ENCODE data around the gene DPF3.
A peak's percentile ranks its signal among the peaks of the same experiment; 100 is the strongest.

The DPF3 gene

DNA sequence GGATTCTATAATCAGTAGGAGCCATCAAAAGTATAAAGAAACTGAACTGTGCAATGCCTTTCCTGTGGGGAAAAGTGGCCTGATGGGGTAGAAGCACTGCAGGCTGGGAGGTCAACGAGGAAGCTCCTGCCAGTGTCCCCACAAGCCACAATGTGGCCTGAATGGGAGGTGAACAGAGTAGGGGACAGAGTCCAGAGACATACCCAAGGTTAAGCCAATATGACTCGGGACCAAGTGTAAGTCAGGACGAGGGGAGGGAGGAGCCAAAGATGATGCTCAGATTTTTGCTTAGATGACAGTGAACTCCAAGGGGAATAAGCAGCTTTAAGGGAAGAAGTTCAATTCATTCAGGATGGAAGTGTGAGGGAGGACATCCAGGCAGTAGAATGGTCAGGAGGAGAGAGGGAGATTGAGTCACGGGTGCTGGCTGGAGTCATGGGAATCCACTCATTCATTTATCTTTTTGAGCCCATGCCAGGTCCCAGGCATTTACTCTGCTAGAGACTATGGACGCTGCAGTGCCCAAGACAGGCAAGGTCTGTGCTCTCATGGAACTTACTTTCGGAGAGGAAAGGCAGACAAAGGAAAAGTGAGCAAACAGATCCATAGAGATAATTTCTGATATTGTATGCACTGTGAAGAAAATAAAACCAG lies 29.1 kb downstream of the DPF3 start:
- TF ChIP-seq, protein P1, sequence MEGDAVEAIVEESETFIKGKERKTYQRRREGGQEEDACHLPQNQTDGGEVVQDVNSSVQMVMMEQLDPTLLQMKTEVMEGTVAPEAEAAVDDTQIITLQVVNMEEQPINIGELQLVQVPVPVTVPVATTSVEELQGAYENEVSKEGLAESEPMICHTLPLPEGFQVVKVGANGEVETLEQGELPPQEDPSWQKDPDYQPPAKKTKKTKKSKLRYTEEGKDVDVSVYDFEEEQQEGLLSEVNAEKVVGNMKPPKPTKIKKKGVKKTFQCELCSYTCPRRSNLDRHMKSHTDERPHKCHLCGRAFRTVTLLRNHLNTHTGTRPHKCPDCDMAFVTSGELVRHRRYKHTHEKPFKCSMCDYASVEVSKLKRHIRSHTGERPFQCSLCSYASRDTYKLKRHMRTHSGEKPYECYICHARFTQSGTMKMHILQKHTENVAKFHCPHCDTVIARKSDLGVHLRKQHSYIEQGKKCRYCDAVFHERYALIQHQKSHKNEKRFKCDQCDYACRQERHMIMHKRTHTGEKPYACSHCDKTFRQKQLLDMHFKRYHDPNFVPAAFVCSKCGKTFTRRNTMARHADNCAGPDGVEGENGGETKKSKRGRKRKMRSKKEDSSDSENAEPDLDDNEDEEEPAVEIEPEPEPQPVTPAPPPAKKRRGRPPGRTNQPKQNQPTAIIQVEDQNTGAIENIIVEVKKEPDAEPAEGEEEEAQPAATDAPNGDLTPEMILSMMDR (IDR thresholded peaks at IDR 0.05; ENCODE audit: low read depth, low read length, missing control alignments) = no peak
- DNase-seq (ENCODE audit: low read depth) = no peak
- H3K4me3 ChIP-seq (ENCODE audit: low read depth, low read length) = no peak overlapping the region
- in situ Hi-C loops (cut with HindIII; ENCODE audit: low sequenced_read_pairs) = no loop called here

DNA sequence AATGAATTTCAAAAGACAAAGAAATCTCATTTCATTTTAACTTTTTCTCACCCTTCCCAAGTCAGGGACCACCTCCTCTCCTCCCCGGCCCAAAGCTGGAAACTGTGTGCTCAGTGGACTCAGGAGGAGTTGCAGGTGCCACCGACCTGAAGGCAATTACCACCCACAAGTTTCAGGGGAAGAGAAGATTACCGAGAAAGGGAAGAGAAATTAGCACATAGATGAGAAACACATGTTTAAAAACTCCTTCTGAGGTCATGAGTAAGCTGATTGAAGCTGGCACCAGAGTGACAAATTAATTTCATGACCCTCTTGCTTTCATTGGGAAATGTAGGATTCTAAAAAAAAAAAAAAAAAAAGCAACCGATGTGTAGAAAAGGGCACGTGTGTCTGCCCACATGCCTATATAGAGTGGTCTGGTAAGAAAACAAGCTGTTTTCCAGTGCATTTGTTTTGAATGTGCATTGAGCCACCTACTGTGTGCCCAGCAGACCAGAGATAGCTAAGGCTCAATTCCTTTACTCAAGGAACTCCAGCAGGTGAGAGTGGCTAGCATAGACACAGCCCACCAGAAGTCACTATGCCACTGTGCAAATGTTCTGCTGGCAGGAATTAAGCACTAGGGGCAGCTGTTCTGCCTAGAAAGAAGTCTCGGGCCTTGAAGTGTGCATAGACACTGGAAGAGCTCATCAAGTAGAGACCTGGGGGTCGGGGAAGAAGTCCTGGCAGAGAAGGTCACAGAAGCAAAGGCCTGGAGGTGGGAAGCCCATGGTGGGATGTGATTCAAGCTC lies 30.5 kb downstream of the DPF3 start:
- H3K4me3 ChIP-seq (ENCODE audit: low read depth, low read length) = no peak overlapping the region
- DNase-seq (ENCODE audit: low read depth) = no peak
- in situ Hi-C loops (cut with HindIII; ENCODE audit: low sequenced_read_pairs) = no loop called here
- TF ChIP-seq, protein P1 (IDR thresholded peaks at IDR 0.05; ENCODE audit: low read depth, low read length, missing control alignments) = no peak

DNA sequence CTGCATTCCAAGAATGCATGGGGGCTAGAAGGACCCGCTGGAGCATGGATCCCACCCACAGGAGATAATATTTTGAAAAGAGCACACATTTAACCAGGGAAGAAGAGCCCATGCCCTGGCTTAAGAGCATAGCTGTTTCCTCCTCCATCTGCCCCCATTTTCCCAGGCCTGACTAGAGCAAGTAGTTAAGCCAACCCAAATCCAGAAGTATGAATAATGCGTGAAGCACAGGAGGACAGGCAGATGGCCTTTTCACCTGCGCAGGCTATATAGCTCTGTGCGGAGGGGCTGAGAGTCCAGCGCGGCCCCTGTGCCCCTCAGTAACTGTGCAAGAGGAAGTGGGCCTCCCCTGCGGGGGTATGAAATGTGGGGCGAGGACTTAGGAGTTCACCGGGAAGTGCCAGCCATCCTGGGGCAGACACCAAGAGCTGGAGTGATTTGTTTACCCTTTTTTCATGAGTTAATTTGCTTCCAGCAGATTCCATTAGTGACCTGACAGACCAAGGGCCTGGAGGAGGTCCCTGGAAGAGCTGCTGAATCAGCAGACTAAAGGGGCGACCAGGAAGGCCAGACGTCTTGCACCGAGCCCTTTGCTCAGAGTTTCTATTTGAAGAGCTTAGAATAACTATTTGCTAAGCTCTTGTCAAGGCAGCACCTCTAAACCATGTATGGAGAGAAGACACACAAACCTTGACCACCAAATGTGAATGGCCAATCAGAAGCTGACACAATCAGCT lies 37.2 kb downstream of the DPF3 start:
- TF ChIP-seq, protein P1 (IDR thresholded peaks at IDR 0.05; ENCODE audit: low read depth, low read length, missing control alignments) = no peak
- in situ Hi-C loops (cut with HindIII; ENCODE audit: low sequenced_read_pairs) = no loop called here
- H3K4me3 ChIP-seq (ENCODE audit: low read depth, low read length) = no peak overlapping the region
- DNase-seq (ENCODE audit: low read depth) = no peak

DNA sequence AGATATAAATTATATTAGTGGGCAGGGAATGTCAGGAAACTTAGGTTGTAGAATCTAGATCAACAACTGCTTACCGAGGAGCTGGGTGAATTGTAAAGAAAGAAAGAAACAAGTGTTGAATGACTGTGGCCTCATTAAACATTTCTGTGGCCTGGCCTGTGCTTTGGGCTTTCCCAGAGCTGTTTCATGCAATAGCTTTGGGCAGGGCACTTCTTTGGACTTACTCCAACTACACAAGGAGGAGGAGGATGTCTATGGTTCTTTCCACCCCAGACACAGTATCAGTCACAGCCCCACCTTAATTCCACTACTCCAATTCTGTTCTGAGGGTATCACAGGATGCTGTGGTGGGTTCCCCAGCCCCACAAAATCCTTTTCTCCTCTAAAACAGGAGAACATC lies 38.0 kb downstream of the DPF3 start:
- in situ Hi-C loops (cut with HindIII; ENCODE audit: low sequenced_read_pairs) = no loop called here
- DNase-seq (ENCODE audit: low read depth) = peak; percentile 46
- H3K4me3 ChIP-seq (ENCODE audit: low read depth, low read length) = no peak overlapping the region
- TF ChIP-seq, protein P1 (IDR thresholded peaks at IDR 0.05; ENCODE audit: low read depth, low read length, missing control alignments) = no peak

DNA sequence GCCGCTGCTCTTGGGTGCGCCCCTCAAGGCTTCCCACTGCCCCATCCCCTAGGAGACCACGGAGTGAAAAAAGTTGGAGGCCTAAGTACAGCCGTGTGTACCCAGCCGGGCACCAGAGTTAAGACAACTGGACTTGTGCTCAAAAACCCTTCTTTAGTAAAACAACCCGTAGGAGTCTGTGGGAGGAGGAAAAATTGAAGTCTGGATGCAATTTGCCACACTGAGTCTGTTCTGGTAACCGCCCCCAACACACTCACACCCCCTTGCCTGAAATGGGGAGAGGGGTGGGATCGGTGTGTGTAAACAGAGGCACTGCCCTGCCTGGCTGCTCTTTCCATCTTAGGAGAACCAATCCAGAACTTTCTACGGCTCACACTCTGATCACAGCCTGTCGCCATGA lies 41.7 kb downstream of the DPF3 start:
- DNase-seq (ENCODE audit: low read depth) = no peak
- no peak overlapping the region for H3K4me3 ChIP-seq (ENCODE audit: low read depth, low read length)
- TF ChIP-seq, protein P1 (IDR thresholded peaks at IDR 0.05; ENCODE audit: low read depth, low read length, missing control alignments) = no peak
- in situ Hi-C loops (cut with HindIII; ENCODE audit: low sequenced_read_pairs) = no loop called here

DNA sequence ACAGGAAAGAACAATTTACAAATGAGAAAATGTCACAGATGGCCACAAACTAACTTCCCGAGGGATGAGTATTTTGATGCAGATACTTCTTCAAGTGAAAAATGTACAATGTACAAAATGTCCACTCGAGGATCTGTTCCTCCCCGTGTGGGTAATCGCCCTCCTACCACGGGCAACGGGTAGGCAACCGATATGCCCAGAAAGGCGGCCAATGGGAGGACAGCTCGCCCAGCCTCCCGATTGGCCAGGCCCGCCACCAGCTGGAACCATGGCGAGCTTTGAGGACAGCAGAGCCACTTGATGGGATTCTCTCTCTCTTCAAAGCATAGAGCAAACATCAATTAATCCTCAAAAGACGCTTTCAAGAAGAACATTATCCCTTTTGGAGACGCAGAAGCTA lies 42.3 kb downstream of the DPF3 start:
- DNase-seq (ENCODE audit: low read depth) = no peak
- TF ChIP-seq, protein P1 (IDR thresholded peaks at IDR 0.05; ENCODE audit: low read depth, low read length, missing control alignments) = no peak
- no peak overlapping the region for H3K4me3 ChIP-seq (ENCODE audit: low read depth, low read length)
- in situ Hi-C loops (cut with HindIII; ENCODE audit: low sequenced_read_pairs) = no loop called here
